WTC11 (cell line): ENCODE measurements around the gene ZNF750. TPM values are rescaled to one million over a fixed set of nuclear protein-coding genes. Genes with fewer than 3 reads are reported as not detected.
A peak's percentile ranks its signal among the peaks of the same experiment; 100 is the strongest.

ENCODE experiments used
- ATAC-seq: fragments of 200-7000 bp; cut with Tn5 transposase; 2 replicates; pipeline ENCODE4 v1.10.0; 2021; ENCODE audit warnings: mild to moderate bottlenecking, moderate library complexity
- CTCF ChIA-PET: fragments of 300-600 bp; sonication (Branson Sonifier 250); formaldehyde crosslinking; loops from one replicate; lab custom pipeline; 2021; ENCODE audit warnings: antibody characterized with exemption; lab: Charles Lee
- POLR2A ChIA-PET: fragments of 350-600 bp; sonication (Branson Sonifier 250); formaldehyde crosslinking; loops from one replicate; lab custom pipeline; 2021; ENCODE audit warnings: antibody characterized with exemption; lab: Charles Lee
- DNase-seq: peaks from one replicate; pipeline ENCODE4 v3.0.0; 2021; ENCODE audit warnings: low spot score
- H3K27ac Mint-ChIP-seq: 2 replicates; pipeline ENCODE4 v1.8.0; 2021; ENCODE audit warnings: mixed read lengths
- H3K27me3 Mint-ChIP-seq: 2 replicates; pipeline ENCODE4 v1.8.0; 2021; ENCODE audit warnings: low read depth, mild to moderate bottlenecking, moderate library complexity, mixed read lengths
- H3K36me3 Mint-ChIP-seq: 2 replicates; pipeline ENCODE4 v1.8.0; 2021; ENCODE audit warnings: mixed read lengths
- H3K4me1 Mint-ChIP-seq: 2 replicates; pipeline ENCODE4 v1.8.0; 2022; ENCODE audit warnings: mixed read lengths
- H3K4me3 Mint-ChIP-seq: 2 replicates; pipeline ENCODE4 v1.8.0; 2021; ENCODE audit warnings: mild to moderate bottlenecking, moderate library complexity, mixed read lengths
- H3K9me3 Mint-ChIP-seq: 2 replicates; pipeline ENCODE4 v1.8.0; 2021; ENCODE audit warnings: mixed read lengths
- ATF2 ChIP-seq: sonication (generic); formaldehyde crosslinking; IDR thresholded peaks from 2 replicates; pipeline ENCODE4 v1.8.1; 2022; ENCODE audit warnings: low read depth, missing genetic modification reagents, borderline replicate concordance
- ATF6 ChIP-seq: sonication (generic); formaldehyde crosslinking; IDR thresholded peaks from 2 replicates; pipeline ENCODE4 v1.8.1; 2023; ENCODE audit warnings: mild to moderate bottlenecking, missing genetic modification reagents
- CREM ChIP-seq: sonication (generic); formaldehyde crosslinking; IDR thresholded peaks from 2 replicates; pipeline ENCODE4 v1.8.1; 2022; ENCODE audit warnings: mild to moderate bottlenecking, missing genetic modification reagents, moderate library complexity
- ETV6 ChIP-seq: sonication (generic); formaldehyde crosslinking; IDR thresholded peaks from 2 replicates; pipeline ENCODE4 v1.8.1; 2022; ENCODE audit warnings: mild to moderate bottlenecking, missing genetic modification reagents
- FOXP4 ChIP-seq: sonication (generic); formaldehyde crosslinking; IDR thresholded peaks from 2 replicates; pipeline ENCODE4 v1.8.0; 2022; ENCODE audit warnings: mild to moderate bottlenecking, missing genetic modification reagents
- JUN ChIP-seq: sonication (generic); formaldehyde crosslinking; IDR thresholded peaks from 2 replicates; pipeline ENCODE4 v1.8.0; 2023; ENCODE audit warnings: mild to moderate bottlenecking, missing genetic modification reagents
- MAX ChIP-seq: sonication (generic); formaldehyde crosslinking; IDR thresholded peaks from 2 replicates; pipeline ENCODE4 v1.8.0; 2022; ENCODE audit warnings: mild to moderate bottlenecking, missing genetic modification reagents
- NR1H2 ChIP-seq: sonication (generic); formaldehyde crosslinking; IDR thresholded peaks from 2 replicates; pipeline ENCODE4 v1.9.0; 2021; ENCODE audit warnings: mild to moderate bottlenecking, moderate library complexity, missing genetic modification reagents
- RORB ChIP-seq: fragments of 250-450 bp; sonication (Bioruptor Pico); IDR thresholded peaks from 2 replicates; pipeline ENCODE4 v1.9.0; 2021; ENCODE audit warnings: mild to moderate bottlenecking
- ZBTB43 ChIP-seq: sonication (generic); formaldehyde crosslinking; IDR thresholded peaks from 2 replicates; pipeline ENCODE4 v1.8.1; 2023; ENCODE audit warnings: mild to moderate bottlenecking, missing genetic modification reagents
- ZMAT4 ChIP-seq: fragments of 250-450 bp; sonication (Bioruptor Pico); IDR thresholded peaks from 2 replicates; pipeline ENCODE4 v1.9.0; 2021; ENCODE audit warnings: mild to moderate bottlenecking
- ZNF263 ChIP-seq: sonication (generic); formaldehyde crosslinking; IDR thresholded peaks from 2 replicates; pipeline ENCODE4 v1.8.1; 2022; ENCODE audit warnings: low read depth, mild to moderate bottlenecking, moderate library complexity, missing genetic modification reagents
- ZNF317 ChIP-seq: sonication (generic); formaldehyde crosslinking; IDR thresholded peaks from 2 replicates; pipeline ENCODE4 v1.8.1; 2023; ENCODE audit warnings: low read depth, mild to moderate bottlenecking, moderate library complexity, missing genetic modification reagents, borderline replicate concordance
- ZNF396 ChIP-seq: fragments of 250-450 bp; sonication (Bioruptor Pico); IDR thresholded peaks from 2 replicates; pipeline ENCODE4 v1.8.0; 2021; ENCODE audit warnings: mild to moderate bottlenecking, moderate library complexity, borderline replicate concordance
- ZNF532 ChIP-seq: fragments of 250-450 bp; sonication (Bioruptor Pico); IDR thresholded peaks from 2 replicates; pipeline ENCODE4 v1.9.0; 2021; ENCODE audit warnings: mild to moderate bottlenecking, borderline replicate concordance
- total RNA-seq: library from RNA; stranded (reverse); gene quantifications from 3 replicates; pipeline ENCODE4 v1.2.3, GENCODE V29; 2021

Gene ZNF750
- total RNA-seq, 1 experiment from 2014 or later = 0.04 TPM

- no peak for TF ChIP-seq ATF6 (CRISPR knock-in tag)
- TF ChIP-seq ZMAT4 (CRISPR knock-in tag) = no peak
- no peak for TF ChIP-seq ZBTB43 (CRISPR knock-in tag)
Measured at GRCh38 chr17:82843904-82844680, 4.3 kb upstream of the ZNF750 start (continued).

- CTCF ChIA-PET = interaction anchor here (1.3 kb wide), 1 partner anchor 56 kb away, joined by 3 read pairs; no protein-coding TSS in a partner anchor
- no peak for ATAC-seq
- Mint-ChIP-seq H3K27me3 (no peaks in the 10 kb centered on the region), H3K36me3 (peaks cover 9% of the 10 kb centered on the region), H3K9me3 (no peaks in the 10 kb centered on the region), H3K4me3 (no peak overlapping the region), H3K4me1 (peaks cover 40% of the 10 kb centered on the region), H3K27ac (peak overlapping the region; percentile 85)
- DNase-seq = no peak
- no peak for TF ChIP-seq ZNF263 (CRISPR knock-in tag)
- no peak for TF ChIP-seq CREM (CRISPR knock-in tag)
- TF ChIP-seq FOXP4 (CRISPR knock-in tag) = no peak
- no peak for TF ChIP-seq ZNF532 (CRISPR knock-in tag)
- TF ChIP-seq JUN (CRISPR knock-in tag) = no peak
- no peak for TF ChIP-seq ZNF396 (CRISPR knock-in tag)
- TF ChIP-seq RORB (CRISPR knock-in tag) = no peak
- TF ChIP-seq ETV6 = no peak
- no peak for TF ChIP-seq ZNF317 (CRISPR knock-in tag)
- TF ChIP-seq NR1H2 = no peak
- TF ChIP-seq MAX (CRISPR knock-in tag) = no peak
- no peak for TF ChIP-seq ATF2 (CRISPR knock-in tag)
- POLR2A ChIA-PET = no interaction called here
Measured at GRCh38 chr17:82841921-82842596, 2.2 kb upstream of the ZNF750 start.
